ENCODE data around the gene DAZL.

The DAZL gene

GRCh38 chr3:16587681-16588060 lies 17.6 kb downstream of the DAZL start:
- DNase-seq (ENCODE audit: low spot score) = no peak
- no peaks in the 10 kb centered on the region for H3K79me1 ChIP-seq (ENCODE audit: low read depth, low read length)
- H3K4me3 ChIP-seq (ENCODE audit: low read length in 2 of 2) = no peak overlapping the region
- no peak overlapping the region for H2BK5ac ChIP-seq (ENCODE audit: low read length)
- H2AK5ac ChIP-seq (ENCODE audit: low read depth, low read length) = no peak overlapping the region
- H2AFZ ChIP-seq (ENCODE audit: low read length) = no peak overlapping the region
- no peak overlapping the region for H3K4me2 ChIP-seq (ENCODE audit: insufficient read depth, low read length, poor library complexity, severe bottlenecking)
- no peak overlapping the region for H3K4ac ChIP-seq (ENCODE audit: low read length)
- H3K9ac ChIP-seq (ENCODE audit: low read depth, low read length, poor library complexity) = no peak overlapping the region
- no peak overlapping the region for H3K18ac ChIP-seq (ENCODE audit: low read length)
- no peaks in the 10 kb centered on the region for H3K9me3 ChIP-seq (replicated peaks in 1 of 2; ENCODE audit: control insufficient read depth in 2 of 2, insufficient read depth in 1 of 2, low read depth in 1 of 2, low read length in 2 of 2)
- H2BK120ac ChIP-seq (ENCODE audit: low read depth, low read length) = no peak overlapping the region
- no peaks in the 10 kb centered on the region for H3K36me3 ChIP-seq (replicated peaks in 1 of 2; ENCODE audit: control insufficient read depth in 2 of 2, insufficient read depth in 2 of 2, low read length in 2 of 2)
- no peak overlapping the region for H3K27ac ChIP-seq (replicated peaks; ENCODE audit: low read length)
- no peaks in the 10 kb centered on the region for H3K4me1 ChIP-seq (ENCODE audit: control insufficient read depth in 2 of 2, insufficient read depth in 1 of 2, low read depth in 1 of 2, low read length in 2 of 2)
- H3K14ac ChIP-seq (ENCODE audit: low read length) = no peak overlapping the region
- no peak overlapping the region for H4K91ac ChIP-seq (ENCODE audit: low read depth, low read length, poor library complexity)
- H3K27me3 ChIP-seq (ENCODE audit: control insufficient read depth in 3 of 3, insufficient read depth in 3 of 3, low read depth in 1 of 3, low read length in 3 of 3) = no peaks in the 10 kb centered on the region
- H2BK15ac ChIP-seq (ENCODE audit: low read length) = no peak overlapping the region
- no peak overlapping the region for H3K23ac ChIP-seq (ENCODE audit: low read depth, low read length, poor library complexity)
- no peak overlapping the region for H4K8ac ChIP-seq (ENCODE audit: low read depth, low read length)
- no peak overlapping the region for H2BK12ac ChIP-seq (ENCODE audit: low read length)

DNA sequence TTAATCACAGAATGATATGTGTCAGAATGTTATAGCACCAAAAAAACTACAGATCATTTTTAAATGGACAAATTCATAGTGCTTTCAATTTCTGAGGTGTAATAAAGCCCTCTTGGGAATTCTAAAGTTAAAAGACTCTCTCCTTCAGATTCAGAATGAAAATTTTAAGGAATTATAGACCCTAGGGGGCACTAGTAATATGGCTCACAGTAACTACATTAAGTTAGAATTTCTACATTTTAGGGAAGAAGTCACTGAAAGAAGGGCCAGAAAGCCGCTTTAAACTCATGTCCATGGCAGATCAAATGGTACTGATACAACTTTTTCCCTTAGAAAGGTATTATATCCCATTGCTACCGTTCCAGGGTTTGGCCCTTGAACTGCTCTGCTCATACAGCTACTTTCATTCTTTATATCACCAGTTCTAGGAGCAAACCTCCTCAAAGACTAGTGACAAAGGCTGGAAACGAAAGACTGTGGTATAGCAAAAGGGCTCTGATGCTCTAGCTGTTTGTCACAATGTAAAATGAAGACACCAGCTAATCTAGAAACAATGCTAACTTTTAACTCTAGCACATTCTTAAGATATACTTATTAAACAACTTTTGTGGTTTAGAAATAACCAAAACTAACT lies 18.1 kb downstream of the DAZL start:
- Histone ChIP-seq H2AFZ (ENCODE audit: low read length) (no peak overlapping the region), H3K23ac (ENCODE audit: low read depth, low read length, poor library complexity) (no peak overlapping the region), H3K36me3 (replicated peaks in 1 of 2; ENCODE audit: control insufficient read depth in 2 of 2, insufficient read depth in 2 of 2, low read length in 2 of 2) (no peaks in the 10 kb centered on the region), H4K8ac (ENCODE audit: low read depth, low read length) (no peak overlapping the region), H3K4me1 (ENCODE audit: control insufficient read depth in 2 of 2, insufficient read depth in 1 of 2, low read depth in 1 of 2, low read length in 2 of 2) (no peaks in the 10 kb centered on the region), H3K18ac (ENCODE audit: low read length) (no peak overlapping the region), H3K9me3 (replicated peaks in 1 of 2; ENCODE audit: control insufficient read depth in 2 of 2, insufficient read depth in 1 of 2, low read depth in 1 of 2, low read length in 2 of 2) (no peaks in the 10 kb centered on the region), H3K27ac (replicated peaks; ENCODE audit: low read length) (no peak overlapping the region), H2AK5ac (ENCODE audit: low read depth, low read length) (no peak overlapping the region), H3K27me3 (ENCODE audit: control insufficient read depth in 3 of 3, insufficient read depth in 3 of 3, low read depth in 1 of 3, low read length in 3 of 3) (no peaks in the 10 kb centered on the region), H2BK12ac (ENCODE audit: low read length) (no peak overlapping the region), H3K9ac (ENCODE audit: low read depth, low read length, poor library complexity) (no peak overlapping the region), H3K79me1 (ENCODE audit: low read depth, low read length) (no peaks in the 10 kb centered on the region), H3K4me3 (ENCODE audit: low read length in 2 of 2) (no peak overlapping the region), H3K4me2 (ENCODE audit: insufficient read depth, low read length, poor library complexity, severe bottlenecking) (no peak overlapping the region), H3K4ac (ENCODE audit: low read length) (no peak overlapping the region), H4K91ac (ENCODE audit: low read depth, low read length, poor library complexity) (no peak overlapping the region), H2BK120ac (ENCODE audit: low read depth, low read length) (no peak overlapping the region), H2BK5ac (ENCODE audit: low read length) (no peak overlapping the region), H2BK15ac (ENCODE audit: low read length) (no peak overlapping the region), H3K14ac (ENCODE audit: low read length) (no peak overlapping the region)
- DNase-seq (ENCODE audit: low spot score) = no peak
- WGBS, 2 donors (ENCODE audit: extremely low coverage in 2 of 2, insufficient read length in 2 of 2, insufficient replicate concordance in 1 of 2) = no CpG with 5 or more reads among the region's 3 CpGs

- H4K8ac ChIP-seq (ENCODE audit: low read depth, low read length) = no peak overlapping the region
- no peaks in the 10 kb centered on the region for H3K36me3 ChIP-seq (replicated peaks in 1 of 2; ENCODE audit: control insufficient read depth in 2 of 2, insufficient read depth in 2 of 2, low read length in 2 of 2)
- H2BK12ac ChIP-seq (ENCODE audit: low read length) = no peak overlapping the region
- no CpG with 5 or more reads among the region's 2 CpGs for WGBS, 2 donors (ENCODE audit: extremely low coverage in 2 of 2, insufficient read length in 2 of 2, insufficient replicate concordance in 1 of 2)
- H3K79me1 ChIP-seq (ENCODE audit: low read depth, low read length) = no peaks in the 10 kb centered on the region
- no peak overlapping the region for H3K14ac ChIP-seq (ENCODE audit: low read length)
- H2AK5ac ChIP-seq (ENCODE audit: low read depth, low read length) = no peak overlapping the region
- no peak overlapping the region for H3K9ac ChIP-seq (ENCODE audit: low read depth, low read length, poor library complexity)
- H3K27me3 ChIP-seq (ENCODE audit: control insufficient read depth in 3 of 3, insufficient read depth in 3 of 3, low read depth in 1 of 3, low read length in 3 of 3) = peaks cover 0 to 2% (median 0%) of the 10 kb centered on the region in 3 experiments
- no peak overlapping the region for H3K4me2 ChIP-seq (ENCODE audit: insufficient read depth, low read length, poor library complexity, severe bottlenecking)
- H3K4me3 ChIP-seq (ENCODE audit: low read length in 2 of 2) = no peak overlapping the region
- H3K4ac ChIP-seq (ENCODE audit: low read length) = no peak overlapping the region
- H3K27ac ChIP-seq (replicated peaks; ENCODE audit: low read length) = no peak overlapping the region
- no peak overlapping the region for H3K18ac ChIP-seq (ENCODE audit: low read length)
- no peak overlapping the region for H2BK15ac ChIP-seq (ENCODE audit: low read length)
- H2BK5ac ChIP-seq (ENCODE audit: low read length) = no peak overlapping the region
- H4K91ac ChIP-seq (ENCODE audit: low read depth, low read length, poor library complexity) = no peak overlapping the region
- no peaks in the 10 kb centered on the region for H3K9me3 ChIP-seq (replicated peaks in 1 of 2; ENCODE audit: control insufficient read depth in 2 of 2, insufficient read depth in 1 of 2, low read depth in 1 of 2, low read length in 2 of 2)
- no peak overlapping the region for H2BK120ac ChIP-seq (ENCODE audit: low read depth, low read length)
- no peaks in the 10 kb centered on the region for H3K4me1 ChIP-seq (ENCODE audit: control insufficient read depth in 2 of 2, insufficient read depth in 1 of 2, low read depth in 1 of 2, low read length in 2 of 2)
- no peak overlapping the region for H3K23ac ChIP-seq (ENCODE audit: low read depth, low read length, poor library complexity)
- no peak overlapping the region for H2AFZ ChIP-seq (ENCODE audit: low read length)
- DNase-seq (ENCODE audit: low spot score) = no peak
These were observed 20.3 kb downstream of the DAZL start for GRCh38 chr3:16584880-16585279.

DNA sequence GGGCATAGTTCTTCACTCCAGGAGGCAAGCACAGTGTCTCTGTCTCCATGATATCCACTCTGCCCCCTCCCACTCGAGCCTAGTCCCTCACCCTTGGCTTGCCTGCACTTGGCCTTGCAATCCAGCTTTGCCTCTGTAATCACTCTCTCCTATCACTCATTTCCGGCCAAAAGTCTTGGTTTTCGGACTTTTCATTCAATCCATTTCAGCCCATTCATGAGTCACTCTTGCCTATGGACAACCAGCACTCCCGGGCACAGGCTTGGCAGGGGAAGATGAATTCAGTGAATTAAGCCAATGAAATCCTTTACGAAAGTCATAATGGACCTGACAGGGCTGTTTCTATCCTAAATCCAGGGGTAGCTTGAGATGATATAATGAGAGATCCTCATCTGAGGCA lies 21.7 kb downstream of the DAZL start:
- no peaks in the 10 kb centered on the region for H3K9me3 ChIP-seq (replicated peaks in 1 of 2; ENCODE audit: control insufficient read depth in 2 of 2, insufficient read depth in 1 of 2, low read depth in 1 of 2, low read length in 2 of 2)
- H2BK15ac ChIP-seq (ENCODE audit: low read length) = no peak overlapping the region
- no peak overlapping the region for H3K4me2 ChIP-seq (ENCODE audit: insufficient read depth, low read length, poor library complexity, severe bottlenecking)
- no peak overlapping the region for H4K91ac ChIP-seq (ENCODE audit: low read depth, low read length, poor library complexity)
- H3K23ac ChIP-seq (ENCODE audit: low read depth, low read length, poor library complexity) = no peak overlapping the region
- H3K18ac ChIP-seq (ENCODE audit: low read length) = no peak overlapping the region
- WGBS, 2 donors (ENCODE audit: extremely low coverage in 2 of 2, insufficient read length in 2 of 2, insufficient replicate concordance in 1 of 2) = no CpG with 5 or more reads among the region's 5 CpGs
- no peak overlapping the region for H4K8ac ChIP-seq (ENCODE audit: low read depth, low read length)
- H2AK5ac ChIP-seq (ENCODE audit: low read depth, low read length) = no peak overlapping the region
- H3K4me3 ChIP-seq (ENCODE audit: low read length in 2 of 2) = no peak overlapping the region
- no peak overlapping the region for H3K9ac ChIP-seq (ENCODE audit: low read depth, low read length, poor library complexity)
- no peak overlapping the region for H2BK120ac ChIP-seq (ENCODE audit: low read depth, low read length)
- no peak for DNase-seq (ENCODE audit: low spot score)
- peaks cover 0 to 2% (median 0%) of the 10 kb centered on the region in 3 experiments for H3K27me3 ChIP-seq (ENCODE audit: control insufficient read depth in 3 of 3, insufficient read depth in 3 of 3, low read depth in 1 of 3, low read length in 3 of 3)
- H3K79me1 ChIP-seq (ENCODE audit: low read depth, low read length) = no peaks in the 10 kb centered on the region
- no peak overlapping the region for H3K14ac ChIP-seq (ENCODE audit: low read length)
- no peaks in the 10 kb centered on the region for H3K4me1 ChIP-seq (ENCODE audit: control insufficient read depth in 2 of 2, insufficient read depth in 1 of 2, low read depth in 1 of 2, low read length in 2 of 2)
- no peak overlapping the region for H2BK12ac ChIP-seq (ENCODE audit: low read length)
- H3K27ac ChIP-seq (replicated peaks; ENCODE audit: low read length) = no peak overlapping the region
- H3K4ac ChIP-seq (ENCODE audit: low read length) = no peak overlapping the region
- H2BK5ac ChIP-seq (ENCODE audit: low read length) = no peak overlapping the region
- no peaks in the 10 kb centered on the region for H3K36me3 ChIP-seq (replicated peaks in 1 of 2; ENCODE audit: control insufficient read depth in 2 of 2, insufficient read depth in 2 of 2, low read length in 2 of 2)
- H2AFZ ChIP-seq (ENCODE audit: low read length) = no peak overlapping the region

All from neuronal stem cell (in vitro differentiated cells).